GM12878 (cell line): ENCODE measurements around the gene STAT3. TPM values are rescaled to one million over a fixed set of nuclear protein-coding genes. Genes with fewer than 3 reads are reported as not detected.

ENCODE experiments used
- ATAC-seq: fragments of 200-7000 bp; cut with Tn5 transposase; 3 replicates; pipeline ENCODE4 v1.9.1; 2020; ENCODE audit warnings: mild to moderate bottlenecking, moderate library complexity
- BruUV-seq: library from RNA; stranded (reverse); fragments of 400-500 nt; replicated peaks from 2 replicates; lab custom pipeline; 2021; lab: Mats Ljungman, UMichigan
- CTCF ChIA-PET: fragments of 300-600 bp; sonication (Branson Sonifier 250); formaldehyde crosslinking; extraction: SDS; loops from one replicate; lab custom pipeline; 2021; ENCODE audit warnings: inconsistent platforms; lab: Yijun Ruan, JAX
- POLR2A ChIA-PET: fragments of 350-600 bp; formaldehyde crosslinking; extraction: SDS; loops from one replicate; lab custom pipeline; 2021; ENCODE audit warnings: inconsistent platforms; lab: Charles Lee
- RAD21 ChIA-PET: fragments of 300-600 bp; sonication (Branson Sonifier 250); formaldehyde crosslinking; loops from one replicate; lab custom pipeline; 2023; ENCODE audit warnings: antibody characterized with exemption; ENCODE audit not compliant: unreplicated experiment; lab: Charles Lee
- SMC1A ChIA-PET: fragments of 300-600 bp; sonication (Branson Sonifier 250); formaldehyde crosslinking; loops from one replicate; lab custom pipeline; 2023; ENCODE audit not compliant: unreplicated experiment, uncharacterized antibody; lab: Charles Lee
- DNase-seq: peaks from one replicate; pipeline ENCODE4 v3.0.0-alpha.2; 2011; ENCODE audit warnings: low read depth, low spot score
- FAIRE-seq: peaks from 3 replicates; lab custom pipeline; 2011; peaks lifted over from hg19 to GRCh38; lab: Jason Lieb, UNC
- H2AFZ ChIP-seq: 2 replicates; pipeline ENCODE4 v1.6.0; 2011; ENCODE audit warnings: low read depth, low read length, control low read depth; ENCODE audit not compliant: control insufficient read depth
- H3K27ac ChIP-seq: 2 replicates; pipeline ENCODE4 v1.5.1; 2011; ENCODE audit warnings: control low read depth; ENCODE audit not compliant: control insufficient read depth, insufficient read depth
- H3K27me3 ChIP-seq, 2 experiments: replicated peaks in 1 of 2; 2 replicates each; pipeline versions ENCODE4 v1.6.0 to v1.6.1; 2011; ENCODE audit warnings: low read length in 1 of 2; ENCODE audit not compliant: control insufficient read depth in 2 of 2, insufficient read depth in 2 of 2
- H3K36me3 ChIP-seq, 2 experiments: 2 replicates each; pipeline ENCODE4 v1.5.1; 2011; ENCODE audit warnings: low read length in 1 of 2; ENCODE audit not compliant: control insufficient read depth in 2 of 2, insufficient read depth in 2 of 2
- H3K4me1 ChIP-seq: 2 replicates; pipeline ENCODE4 v1.6.1; 2011; ENCODE audit warnings: mild to moderate bottlenecking, low read length, moderate library complexity, mixed read lengths; ENCODE audit not compliant: control insufficient read depth, insufficient read depth
- H3K4me2 ChIP-seq: 2 replicates; pipeline ENCODE4 v1.6.0; 2011; ENCODE audit warnings: control low read depth; ENCODE audit not compliant: control insufficient read depth, insufficient read depth
- H3K4me3 ChIP-seq: fragments of 200-600 bp; sonication (generic); 2 replicates; pipeline ENCODE4 v1.5.1; 2016
- H3K79me2 ChIP-seq: 2 replicates; pipeline ENCODE4 v1.6.0; 2011; ENCODE audit warnings: low read length; ENCODE audit not compliant: control insufficient read depth, insufficient read depth
- H3K9ac ChIP-seq: 2 replicates; pipeline ENCODE4 v1.8.0; 2011; ENCODE audit warnings: low read length, control low read depth, mixed read lengths; ENCODE audit not compliant: control insufficient read depth, insufficient read depth
- H3K9me3 ChIP-seq: replicated peaks from 3 replicates; pipeline ENCODE4 v1.5.1; 2011; ENCODE audit warnings: mild to moderate bottlenecking, low read length; ENCODE audit not compliant: control insufficient read depth, insufficient read depth
- H4K20me1 ChIP-seq: 2 replicates; pipeline ENCODE4 v1.6.0; 2011; ENCODE audit not compliant: control insufficient read depth, insufficient read depth
- BCL11A ChIP-seq: IDR thresholded peaks from 2 replicates; pipeline ENCODE4 v1.6.1; 2011; ENCODE audit warnings: low read depth, low read length
- BRCA1 ChIP-seq: IDR thresholded peaks from 2 replicates; pipeline ENCODE4 v1.6.1; 2011; ENCODE audit warnings: low read depth, low read length, improper control_type of control experiment
- CHD1 ChIP-seq: IDR thresholded peaks from 2 replicates; pipeline ENCODE4 v1.6.1; 2012; ENCODE audit warnings: low read depth, low read length, improper control_type of control experiment
- CUX1 ChIP-seq: IDR thresholded peaks from 2 replicates; pipeline ENCODE4 v1.6.1; 2012; ENCODE audit warnings: improper control_type of control experiment, low read depth, low read length; ENCODE audit not compliant: insufficient replicate concordance
- E2F4 ChIP-seq: IDR thresholded peaks from 2 replicates; pipeline ENCODE4 v1.6.1; 2012; ENCODE audit warnings: low read depth, low read length, improper control_type of control experiment
- IRF3 ChIP-seq: fragments of 450-650 bp; IDR thresholded peaks from 2 replicates; pipeline ENCODE4 v1.6.1; 2014; ENCODE audit warnings: mild to moderate bottlenecking
- MEF2B ChIP-seq: fragments of 450-650 bp; IDR thresholded peaks from 2 replicates; pipeline ENCODE4 v1.6.1; 2018; ENCODE audit warnings: mild to moderate bottlenecking, moderate library complexity; ENCODE audit not compliant: partially characterized antibody, poor library complexity, severe bottlenecking
- NBN ChIP-seq: fragments of 450-650 bp; IDR thresholded peaks from 2 replicates; pipeline ENCODE4 v1.6.1; 2016
- PAX5 ChIP-seq: IDR thresholded peaks from 2 replicates; pipeline ENCODE4 v1.6.1; 2011; ENCODE audit warnings: low read depth, low read length, borderline replicate concordance
- POLR2AphosphoS2 ChIP-seq: IDR thresholded peaks from 2 replicates; pipeline ENCODE4 v1.6.1; 2011; ENCODE audit warnings: low read depth, mild to moderate bottlenecking, low read length, improper control_type of control experiment, moderate library complexity
- RUNX3 ChIP-seq: IDR thresholded peaks from 2 replicates; pipeline ENCODE4 v1.6.1; 2012; ENCODE audit warnings: low read length, inconsistent platforms
- ZNF592 ChIP-seq: fragments of 450-650 bp; IDR thresholded peaks from 2 replicates; pipeline ENCODE4 v1.6.1; 2017; ENCODE audit warnings: mild to moderate bottlenecking, moderate library complexity
- WGBS: methylation state at CpG from one replicate; pipeline ENCODE4 v1.1.6; 2016; ENCODE audit warnings: low lambda C conversion rate; ENCODE audit not compliant: insufficient replicate concordance, insufficient coverage; ENCODE audit errors: missing lambda C conversion rate; 5-methylcytosine and 5-hydroxymethylcytosine counted together
- in situ Hi-C: fragments of 300-500 bp; cut with MboI; formaldehyde crosslinking; loops from 9 replicates; pipeline ENCODE4 v1.14.3; 2018; ENCODE audit warnings: mixed read lengths
- intact Hi-C: fragments of 100-400 bp; cut with micrococcal nuclease; formaldehyde crosslinking; loops from one replicate; pipeline ENCODE4 v1.14.2; 2022; ENCODE audit not compliant: unreplicated experiment
- polyA plus RNA-seq, 11 experiments: library from polyadenylated mRNA; depleted of rRNA in 4 of 11; unstranded in 6 of 11; stranded (reverse) in 5 of 11; fragments of >200 nt; fragmentation: Nextera tagmentation in 4 of 11; fragmentation: Illumina TruSeq in 1 of 11; extraction: Ambion mirVana in 4 of 11; extraction: Trizol in 1 of 11; gene quantifications; 1 replicate in 1 of 11; 2 replicates in 10 of 11; pipeline versions ENCODE4 v1.2.1 to v1.2.3, GENCODE V29; 2011 to 2016; ENCODE audit warnings: inconsistent platforms in 2 of 11, missing spikeins in 2 of 11, low read depth in 1 of 11
- total RNA-seq, 4 experiments: library from RNA; depleted of rRNA in 3 of 4; stranded (reverse); fragments of >200 nt in 3 of 4; fragmentation: Illumina TruSeq in 1 of 4; extraction: Trizol in 1 of 4; gene quantifications; 2 replicates each; pipeline versions ENCODE4 v1.2.1 to v1.2.3, GENCODE V29; 2013 to 2021

The STAT3 gene
- total and polyA plus RNA-seq, 10 of the 15 experiments (the other 5 are each of a cell fraction or from before 2014, with no cell fraction given): 18.4 to 96.4 (median 60.9) TPM

GRCh38 chr17:42316755-42317154, 71.5 kb downstream of the STAT3 start:
- no peak overlapping the region for H3K27ac ChIP-seq
- no peak overlapping the region for H3K4me3 ChIP-seq
- intact Hi-C loops (no loop called here), in situ Hi-C loops (no loop called here)
- CTCF ChIA-PET: interaction anchor here (1.0 to 22.1 kb wide), 4 partner anchors 87 to 210 kb away, joined by 3 to 732 read pairs (median 5); partner anchors contain the start of genes GHDC and HCRT
- H3K79me2 ChIP-seq: no peaks in the 10 kb centered on the region
- 57% methylated on average over 4 of the region's 4 CpGs for WGBS
- no TSS peak for BruUV-seq
- POLR2A ChIA-PET: interaction anchor here (0.7 to 0.8 kb wide), 2 partner anchors 82 to 124 kb away, joined by 4 to 6 read pairs; no protein-coding TSS in a partner anchor
- H2AFZ ChIP-seq: no peak overlapping the region
- RAD21 ChIA-PET: interaction anchor here (1.9 to 21.1 kb wide), 2 partner anchors 86 to 98 kb away, joined by 4 to 373 read pairs; no protein-coding TSS in a partner anchor
- H3K9me3 ChIP-seq: no peaks in the 10 kb centered on the region
- H3K4me2 ChIP-seq: no peak overlapping the region
- no peak for ATAC-seq
- peaks cover 40% of the 10 kb centered on the region for H3K4me1 ChIP-seq
- H3K27me3 ChIP-seq: no peaks in the 10 kb centered on the region
- H4K20me1 ChIP-seq: no peaks in the 10 kb centered on the region
- SMC1A ChIA-PET: interaction anchor here (1.1 to 23.8 kb wide), 2 partner anchors 82 to 123 kb away, joined by 3 to 528 read pairs; partner anchors contain the start of genes GHDC and STAT3
- DNase-seq: no peak
- H3K9ac ChIP-seq: no peak overlapping the region
- peaks cover 3 to 32% of the 10 kb centered on the region in 2 experiments; a peak in 3 of 4 replicates for H3K36me3 ChIP-seq
- no peak for FAIRE-seq
- TF ChIP-seq CUX1 (no peak), MEF2B (no peak), BRCA1 (no peak), BCL11A (no peak), CHD1 (no peak), POLR2AphosphoS2 (no peak), E2F4 (no peak), ZNF592 (no peak), PAX5 (no peak), RUNX3 (no peak), NBN (no peak), IRF3 (no peak)
